ENCODE measurements around the gene IFNA10.
"Not testable (repeated sequence)": the region's sequence is repeated elsewhere in the genome, so short reads cannot be mapped to it uniquely, and the experiment has no call there.

The IFNA10 gene

DNA sequence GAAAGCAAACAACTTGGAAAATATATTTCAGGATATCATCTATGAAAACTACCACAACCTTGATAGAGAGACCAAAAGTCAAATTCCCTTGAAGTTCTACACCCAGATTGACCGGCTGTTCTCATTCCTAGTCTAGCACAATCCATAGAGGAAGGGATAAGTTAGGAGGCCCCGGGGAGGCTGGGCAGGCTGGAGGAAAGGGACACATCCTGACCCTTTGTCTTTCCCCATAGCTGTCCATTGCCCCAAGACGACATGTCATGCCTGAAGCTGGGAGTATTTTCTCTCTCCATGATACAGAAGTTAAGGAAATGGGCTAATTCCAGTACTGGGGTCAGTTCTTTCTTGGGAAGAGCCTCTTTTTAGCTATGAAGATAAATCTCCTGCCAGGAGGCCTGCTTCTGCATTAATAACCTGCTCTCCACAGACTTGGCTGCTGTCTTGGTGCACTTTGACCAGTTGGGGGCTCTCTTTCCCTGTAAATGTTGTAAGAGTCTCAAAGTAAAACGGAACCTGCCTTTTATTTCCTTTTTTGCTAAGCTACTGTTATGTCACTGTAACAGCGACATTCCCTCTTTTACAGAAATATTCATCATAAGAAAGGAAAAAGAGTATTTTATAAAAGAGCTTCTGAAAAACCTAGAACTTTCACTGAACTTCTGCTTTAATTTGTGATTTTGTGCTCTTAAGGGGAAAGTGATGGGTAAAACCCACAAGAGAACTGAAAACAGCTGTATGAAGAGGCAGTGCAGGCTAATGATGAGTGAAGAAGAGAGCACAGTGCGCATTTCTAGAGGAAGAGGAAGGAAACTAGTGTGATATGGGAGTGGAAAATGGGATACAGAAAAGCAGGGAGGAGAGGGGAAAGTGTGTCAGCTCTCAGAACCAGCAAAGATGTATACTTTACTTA is 11.8 kb downstream of the IFNA10 start:
- not testable (repeated sequence) for H3K36me3 ChIP-seq (ENCODE audit: insufficient read depth); H3K4me1 ChIP-seq (ENCODE audit: low read depth, poor library complexity, severe bottlenecking); H3K27me3 ChIP-seq (ENCODE audit: insufficient read depth, low read depth); H2AFZ ChIP-seq (ENCODE audit: low read depth); H3K4me3 ChIP-seq (IDR thresholded peaks at IDR 0.05; ENCODE audit: insufficient read depth, low read depth, low read length); H3K79me2 ChIP-seq (ENCODE audit: insufficient read depth, low read depth); H3K27ac ChIP-seq; H4K20me1 ChIP-seq (ENCODE audit: insufficient read depth); H3K9ac ChIP-seq
- H3K4me2 ChIP-seq, result 0 out of 2 replicates have a peak overlapping the region, but pooled peaks have one; percentile 53
- TF ChIP-seq, protein P1, sequence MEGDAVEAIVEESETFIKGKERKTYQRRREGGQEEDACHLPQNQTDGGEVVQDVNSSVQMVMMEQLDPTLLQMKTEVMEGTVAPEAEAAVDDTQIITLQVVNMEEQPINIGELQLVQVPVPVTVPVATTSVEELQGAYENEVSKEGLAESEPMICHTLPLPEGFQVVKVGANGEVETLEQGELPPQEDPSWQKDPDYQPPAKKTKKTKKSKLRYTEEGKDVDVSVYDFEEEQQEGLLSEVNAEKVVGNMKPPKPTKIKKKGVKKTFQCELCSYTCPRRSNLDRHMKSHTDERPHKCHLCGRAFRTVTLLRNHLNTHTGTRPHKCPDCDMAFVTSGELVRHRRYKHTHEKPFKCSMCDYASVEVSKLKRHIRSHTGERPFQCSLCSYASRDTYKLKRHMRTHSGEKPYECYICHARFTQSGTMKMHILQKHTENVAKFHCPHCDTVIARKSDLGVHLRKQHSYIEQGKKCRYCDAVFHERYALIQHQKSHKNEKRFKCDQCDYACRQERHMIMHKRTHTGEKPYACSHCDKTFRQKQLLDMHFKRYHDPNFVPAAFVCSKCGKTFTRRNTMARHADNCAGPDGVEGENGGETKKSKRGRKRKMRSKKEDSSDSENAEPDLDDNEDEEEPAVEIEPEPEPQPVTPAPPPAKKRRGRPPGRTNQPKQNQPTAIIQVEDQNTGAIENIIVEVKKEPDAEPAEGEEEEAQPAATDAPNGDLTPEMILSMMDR (conservative IDR thresholded peaks at IDR 0.05; ENCODE audit: low read depth, low read length), result peak; percentile 48

DNA sequence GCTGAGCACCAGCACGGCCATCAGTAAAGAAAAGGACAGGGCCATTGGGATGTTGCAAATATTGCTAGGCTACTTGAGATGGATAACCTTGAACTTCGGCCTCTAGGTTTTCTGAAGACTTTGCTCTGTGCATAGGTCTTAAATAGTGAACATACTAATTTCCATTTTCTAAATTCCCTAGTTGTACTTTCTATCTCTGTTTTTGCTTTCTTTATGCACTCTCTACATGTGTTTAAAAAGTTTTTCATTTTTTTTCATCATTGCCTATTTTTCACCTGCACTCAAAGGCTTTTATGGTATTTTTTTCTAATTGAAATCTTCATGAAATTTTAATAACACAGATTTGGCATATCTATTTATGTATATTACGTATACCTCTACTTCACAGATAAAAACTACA is 19.5 kb downstream of the IFNA10 start, which contains the start of gene IFNA4:
IFNA4 (minus strand) TSS at position 101 of the 400 bp plus-strand sequence; CDS start at position 45, 56 bp downstream.
- not testable (repeated sequence) for H3K27ac ChIP-seq; H2AFZ ChIP-seq (ENCODE audit: low read depth); H3K27me3 ChIP-seq (ENCODE audit: insufficient read depth, low read depth); H3K9ac ChIP-seq; H4K20me1 ChIP-seq (ENCODE audit: insufficient read depth); H3K4me3 ChIP-seq (IDR thresholded peaks at IDR 0.05; ENCODE audit: insufficient read depth, low read depth, low read length); H3K79me2 ChIP-seq (ENCODE audit: insufficient read depth, low read depth); H3K4me2 ChIP-seq; H3K4me1 ChIP-seq (ENCODE audit: low read depth, poor library complexity, severe bottlenecking); H3K36me3 ChIP-seq (ENCODE audit: insufficient read depth)

DNA sequence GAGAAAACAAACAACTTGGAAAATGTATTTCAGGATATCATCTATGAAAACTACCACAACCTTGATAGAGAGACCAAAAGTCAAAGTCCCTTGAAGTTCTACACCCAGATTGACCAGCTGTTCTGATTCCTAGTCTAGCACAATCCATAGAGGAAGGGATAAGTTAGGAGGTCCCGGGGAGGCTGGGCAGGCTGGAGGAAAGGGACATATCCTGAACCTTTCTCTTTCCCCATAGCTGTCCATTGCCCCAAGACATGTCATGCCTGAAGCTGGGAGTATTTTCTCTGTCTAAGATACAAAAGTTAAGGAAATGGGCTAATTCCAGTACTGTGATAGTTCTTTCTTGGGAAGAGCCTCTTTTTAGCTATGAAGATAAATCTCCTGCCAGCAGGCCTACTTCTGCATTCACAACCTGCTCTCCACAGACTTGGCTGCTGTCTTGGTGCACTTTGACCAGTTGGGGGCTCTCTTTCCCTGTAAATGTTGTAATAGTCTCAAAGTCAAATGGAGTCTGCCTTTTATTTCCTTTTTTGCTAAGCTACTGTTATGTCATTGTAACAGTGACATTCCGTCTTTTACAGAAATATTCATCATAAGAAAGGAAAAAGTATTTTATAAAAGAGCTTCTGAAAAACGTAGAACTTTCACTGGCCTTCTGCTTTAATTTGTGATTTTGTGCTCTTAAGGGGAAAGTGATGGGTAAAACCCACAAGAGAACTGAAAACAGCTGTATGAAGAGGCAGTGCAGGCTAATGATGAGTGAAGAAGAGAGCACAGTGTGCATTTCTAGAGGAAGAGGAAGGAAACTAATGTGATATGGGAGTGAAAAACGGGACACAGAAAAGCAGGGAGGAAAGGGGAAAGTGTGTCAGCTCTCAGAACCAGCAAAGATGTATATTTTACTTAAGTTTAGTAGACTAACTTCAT is 23.9 kb downstream of the IFNA10 start:
- not testable (repeated sequence) for H3K27me3 ChIP-seq (ENCODE audit: insufficient read depth, low read depth); H3K9ac ChIP-seq; H4K20me1 ChIP-seq (ENCODE audit: insufficient read depth); H3K4me1 ChIP-seq (ENCODE audit: low read depth, poor library complexity, severe bottlenecking); H3K4me2 ChIP-seq; H2AFZ ChIP-seq (ENCODE audit: low read depth); H3K27ac ChIP-seq; H3K36me3 ChIP-seq (ENCODE audit: insufficient read depth); H3K79me2 ChIP-seq (ENCODE audit: insufficient read depth, low read depth); H3K4me3 ChIP-seq (IDR thresholded peaks at IDR 0.05; ENCODE audit: insufficient read depth, low read depth, low read length)
- TF ChIP-seq, protein P1 (conservative IDR thresholded peaks at IDR 0.05; ENCODE audit: low read depth, low read length), result peak; percentile 64

DNA sequence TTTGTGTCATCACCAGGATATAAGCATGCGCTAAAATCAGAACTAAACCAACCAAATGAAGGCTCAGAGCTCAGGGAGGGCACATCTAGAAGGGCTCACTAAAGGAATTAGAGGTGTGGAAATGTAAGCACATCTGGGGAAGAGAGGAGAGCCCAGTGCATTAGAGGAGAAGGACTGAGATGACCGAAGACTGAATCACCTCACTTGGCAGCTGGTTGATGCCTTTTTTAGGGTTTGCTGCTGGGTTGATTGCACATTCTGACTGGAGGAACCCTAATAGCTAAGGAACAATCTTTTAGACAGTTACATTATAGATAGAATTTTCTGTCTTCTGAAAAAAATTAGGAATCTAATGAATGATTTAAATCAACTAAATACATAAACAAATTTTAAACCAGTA is 32.3 kb downstream of the IFNA10 start:
- H3K79me2 ChIP-seq (ENCODE audit: insufficient read depth, low read depth), result no peaks in the 10 kb centered on the region
- no peaks in the 10 kb centered on the region for H3K36me3 ChIP-seq (ENCODE audit: insufficient read depth)
- TF ChIP-seq, protein P1 (conservative IDR thresholded peaks at IDR 0.05; ENCODE audit: low read depth, low read length), result no peak
- no peak overlapping the region for H3K9ac ChIP-seq
- H4K20me1 ChIP-seq (ENCODE audit: insufficient read depth), result no peaks in the 10 kb centered on the region
- H3K4me2 ChIP-seq, result no peak overlapping the region
- H3K4me3 ChIP-seq (IDR thresholded peaks at IDR 0.05; ENCODE audit: insufficient read depth, low read depth, low read length), result no peak overlapping the region
- H3K27ac ChIP-seq, result no peak overlapping the region
- no peaks in the 10 kb centered on the region for H3K27me3 ChIP-seq (ENCODE audit: insufficient read depth, low read depth)
- H2AFZ ChIP-seq (ENCODE audit: low read depth), result no peak overlapping the region
- H3K4me1 ChIP-seq (ENCODE audit: low read depth, poor library complexity, severe bottlenecking), result no peaks in the 10 kb centered on the region

All from KMS-11 (cell line).